HepG2 (cell line): Measurements from ENCODE around the gene TCAP. TPM values are rescaled to one million over a fixed set of nuclear protein-coding genes. Genes with fewer than 3 reads are reported as not detected.

Experiments used
- ATAC-seq: fragments of 200-7000 bp; cut with Tn5 transposase; 3 replicates; pipeline ENCODE4 v1.9.1; 2020; ENCODE audit warnings: mild to moderate bottlenecking, moderate library complexity
- BruUV-seq: library from RNA; stranded (reverse); fragments of 400-500 nt; replicated peaks from 2 replicates; lab custom pipeline; 2021; lab: Mats Ljungman, UMichigan
- CTCF ChIA-PET: fragments of 300-600 bp; formaldehyde crosslinking; extraction: SDS; loops from one replicate; lab custom pipeline; 2021; ENCODE audit warnings: low total read pairs, inconsistent platforms, low intra/inter-chr PET ratio; lab: Yijun Ruan, JAX
- POLR2A ChIA-PET: fragments of 350-600 bp; sonication (Branson Sonifier 250); formaldehyde crosslinking; loops from one replicate; lab custom pipeline; 2020; ENCODE audit warnings: antibody characterized with exemption, inconsistent platforms; lab: Yijun Ruan, JAX
- DNase-seq: peaks from one replicate; pipeline ENCODE4 v3.0.0-alpha.2; 2015; ENCODE audit warnings: low spot score
- FAIRE-seq: peaks from 3 replicates; lab custom pipeline; 2011; peaks lifted over from hg19 to GRCh38; lab: Jason Lieb, UNC
- H2AFZ ChIP-seq: one replicate; pipeline ENCODE4 v1.6.1; 2011; ENCODE audit warnings: low read length, inconsistent platforms
- H3K27ac ChIP-seq: fragments of 300-600 bp; 3 replicates; pipeline ENCODE4 v1.8.0; 2011; ENCODE audit warnings: mixed run types, mild to moderate bottlenecking, mixed read lengths, low read length, inconsistent platforms; ENCODE audit not compliant: insufficient read depth; ENCODE audit errors: extremely low read length
- H3K27me3 ChIP-seq, 2 experiments: fragments of 200-600 bp in 1 of 2; 2 replicates in 1 of 2; 3 replicates in 1 of 2; pipeline versions ENCODE4 v1.6.0 to v1.8.0; 2011; ENCODE audit warnings: low read length in 2 of 2, mild to moderate bottlenecking in 2 of 2, moderate library complexity in 2 of 2, inconsistent platforms in 1 of 2; ENCODE audit not compliant: insufficient read depth in 2 of 2, control insufficient read depth in 1 of 2
- H3K36me3 ChIP-seq, 2 experiments: fragments of 200-600 bp in 1 of 2; replicated peaks in 1 of 2; 2 replicates in 1 of 2; 3 replicates in 1 of 2; pipeline versions ENCODE4 v1.5.1 to v1.8.0; 2011; ENCODE audit warnings: low read length in 2 of 2, inconsistent platforms in 1 of 2; ENCODE audit not compliant: insufficient read depth in 2 of 2, control insufficient read depth in 1 of 2
- H3K4me1 ChIP-seq: 2 replicates; pipeline ENCODE4 v1.5.1; 2012; ENCODE audit warnings: low read length, inconsistent platforms; ENCODE audit not compliant: insufficient read depth
- H3K4me2 ChIP-seq: 2 replicates; pipeline ENCODE4 v1.6.0; 2011; ENCODE audit warnings: low read depth, low read length, inconsistent platforms
- H3K4me3 ChIP-seq, 3 experiments: fragments of 200-600 bp in 1 of 3; sonication (generic), shearing (Covaris generic) in 1 of 3; replicated peaks in 1 of 3; 2 replicates each; pipeline ENCODE4 v1.5.1; 2011 to 2016; ENCODE audit warnings: low read length in 3 of 3, inconsistent platforms in 2 of 3, low read depth in 2 of 3, mild to moderate bottlenecking in 2 of 3, control low read depth in 1 of 3, mixed read lengths in 1 of 3; ENCODE audit not compliant: insufficient read depth in 1 of 3
- H3K79me2 ChIP-seq: one replicate; pipeline ENCODE4 v1.6.1; 2011; ENCODE audit warnings: low read length, inconsistent platforms; ENCODE audit not compliant: insufficient read depth
- H3K9ac ChIP-seq: 2 replicates; pipeline ENCODE4 v1.6.0; 2011; ENCODE audit warnings: mild to moderate bottlenecking, low read depth, low read length, inconsistent platforms; ENCODE audit not compliant: insufficient read depth
- H3K9me3 ChIP-seq: 2 replicates; pipeline ENCODE4 v1.5.1; 2012; ENCODE audit warnings: mild to moderate bottlenecking, low read length
- H4K20me1 ChIP-seq: 2 replicates; pipeline ENCODE4 v1.6.0; 2011; ENCODE audit warnings: inconsistent platforms, mild to moderate bottlenecking, low read length, moderate library complexity; ENCODE audit not compliant: insufficient read depth
- GATA4 ChIP-seq: sonication (generic); IDR thresholded peaks from 2 replicates; pipeline ENCODE4 v1.6.1; 2016; ENCODE audit warnings: antibody characterized with exemption, low read depth, borderline replicate concordance
- HMG20B ChIP-seq: conservative IDR thresholded peaks from 2 replicates; pipeline ENCODE4 v1.6.1; 2016; ENCODE audit warnings: missing genetic modification reagents, missing compliant biosample characterization
- PRDM15 ChIP-seq: sonication (generic); formaldehyde crosslinking; IDR thresholded peaks from 2 replicates; pipeline ENCODE4 v1.4.0; 2020; ENCODE audit warnings: missing genetic modification reagents
- RFX5 ChIP-seq: IDR thresholded peaks from 2 replicates; pipeline ENCODE4 v1.6.1; 2011; ENCODE audit warnings: low read depth, low read length, improper control_type of control experiment
- TCF7 ChIP-seq: sonication (generic); IDR thresholded peaks from 2 replicates; pipeline ENCODE4 v1.6.1; 2016; ENCODE audit warnings: antibody characterized with exemption, low read depth
- ZBED4 ChIP-seq: sonication (generic); formaldehyde crosslinking; IDR thresholded peaks from 2 replicates; pipeline ENCODE4 v1.4.0; 2020; ENCODE audit warnings: missing genetic modification reagents, borderline replicate concordance
- ZFAT ChIP-seq: sonication (generic); formaldehyde crosslinking; conservative IDR thresholded peaks from 2 replicates; pipeline ENCODE4 v1.8.1; 2023; ENCODE audit warnings: missing genetic modification reagents, inconsistent platforms
- ZFX ChIP-seq: sonication (generic); formaldehyde crosslinking; IDR thresholded peaks from 2 replicates; pipeline ENCODE4 v1.4.0; 2020; ENCODE audit warnings: mild to moderate bottlenecking, low read depth, missing genetic modification reagents, moderate library complexity
- ZNF558 ChIP-seq: sonication (generic); formaldehyde crosslinking; IDR thresholded peaks from 2 replicates; pipeline ENCODE4 v1.9.0; 2022; ENCODE audit warnings: mild to moderate bottlenecking, missing genetic modification reagents, borderline replicate concordance
- WGBS: methylation state at CpG from one replicate; pipeline ENCODE4 v1.1.6; 2017; ENCODE audit warnings: low lambda C conversion rate; 5-methylcytosine and 5-hydroxymethylcytosine counted together
- in situ Hi-C: cut with HindIII; loops from 2 replicates; pipeline ENCODE4 v1.10.0; 2017; ENCODE audit warnings: low pct_unique_long_range_greater_than_20kb; ENCODE audit not compliant: extremely low pct_ligation_motif_present
- intact Hi-C: fragments of 100-400 bp; cut with micrococcal nuclease; formaldehyde crosslinking; loops from one replicate; pipeline ENCODE4 v1.10.0; 2022; ENCODE audit not compliant: unreplicated experiment
- polyA plus RNA-seq, 8 experiments: library from polyadenylated mRNA; depleted of rRNA in 3 of 8; stranded (reverse) in 7 of 8; unstranded in 1 of 8; fragments of >200 nt; fragmentation: Illumina TruSeq in 4 of 8; extraction: Trizol in 4 of 8; gene quantifications; 2 replicates each; pipeline versions ENCODE4 v1.2.1 to v1.2.3, GENCODE V29; 2011 to 2016; ENCODE audit warnings: low read depth in 4 of 8, missing spikeins in 1 of 8, mixed read lengths in 1 of 8; ENCODE audit not compliant: insufficient read depth in 1 of 8
- total RNA-seq, 5 experiments: library from RNA; depleted of rRNA; stranded (reverse); fragments of >200 nt; fragmentation: Illumina TruSeq; extraction: Trizol; gene quantifications; 2 replicates each; pipeline ENCODE4 v1.2.3, GENCODE V29; 2016; ENCODE audit warnings: low read depth in 1 of 5
- TF ChIP-seq, protein P1 (sequence below): sonication (generic); formaldehyde crosslinking; IDR thresholded peaks from 2 replicates; pipeline ENCODE4 v1.8.0; 2022; ENCODE audit warnings: mild to moderate bottlenecking, missing genetic modification reagents, moderate library complexity

TCAP gene
- total and polyA plus RNA-seq, 2 of the 13 experiments (the other 11 are each of a cell fraction or from before 2014, with no cell fraction given) = 0.24 to 0.65 TPM

DNA sequence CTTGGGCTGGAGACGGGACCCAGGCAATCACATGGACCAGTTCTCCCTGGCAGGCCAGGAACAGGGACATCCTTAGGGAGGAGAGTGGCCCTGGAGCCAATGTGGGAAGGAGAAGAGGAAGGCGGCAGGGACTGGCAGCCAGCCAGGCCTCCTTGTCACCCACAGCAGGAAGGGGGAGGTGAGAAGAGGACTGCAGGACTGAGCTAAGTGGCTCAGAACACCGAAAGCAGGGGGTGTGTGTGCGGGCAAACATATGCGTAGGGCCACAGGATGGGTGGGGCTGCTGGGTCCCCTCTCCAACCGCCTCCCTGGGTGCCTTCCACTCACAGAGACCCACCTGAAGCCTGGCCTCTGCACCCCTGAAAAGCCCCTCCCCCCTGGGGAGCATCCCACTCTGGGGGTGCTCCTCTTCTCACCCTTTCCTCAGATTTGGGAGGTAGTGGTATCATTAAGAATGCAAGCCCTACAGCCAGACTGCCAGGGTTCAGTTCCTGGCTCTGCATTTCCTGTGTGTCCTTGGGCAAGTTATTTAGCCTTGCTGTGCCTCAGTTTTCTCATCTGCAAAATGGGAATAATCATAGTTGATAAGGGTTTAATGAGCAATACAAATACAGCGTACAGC, 11.2 kb downstream of the TCAP start (continued):
- no peak for TF ChIP-seq GATA4

- DNase-seq = no peak
- H3K4me2 ChIP-seq = no peak overlapping the region
- no peak overlapping the region for H3K9ac ChIP-seq
- in situ Hi-C loops (no loop called here), intact Hi-C loops (no loop called here)
- ChIA-PET CTCF (no interaction called here), POLR2A (interaction anchor here (1.9 to 9.4 kb wide), 3 partner anchors 11 to 26 kb away, joined by 7 to 96 read pairs (median 63); partner anchors contain the start of gene PGAP3)
- no peak overlapping the region for H3K4me3 ChIP-seq
- H3K9me3 ChIP-seq = no peaks in the 10 kb centered on the region
- no peak for ATAC-seq
- 92% methylated on average over 7 of the region's 8 CpGs for WGBS
- no peaks in the 10 kb centered on the region for H3K36me3 ChIP-seq
- H3K27ac ChIP-seq = no peak overlapping the region
- H3K27me3 ChIP-seq = no peaks in the 10 kb centered on the region
- no peaks in the 10 kb centered on the region for H4K20me1 ChIP-seq
- no TSS peak for BruUV-seq
- TF ChIP-seq PRDM15 (no peak), ZFAT (CRISPR knock-in tag) (no peak), ZNF558 (CRISPR knock-in tag) (no peak), ZBED4 (CRISPR knock-in tag) (no peak), HMG20B (CRISPR knock-in tag) (no peak), ZFX (CRISPR knock-in tag) (no peak), RFX5 (no peak), TCF7 (no peak)
- TF ChIP-seq, protein P1, sequence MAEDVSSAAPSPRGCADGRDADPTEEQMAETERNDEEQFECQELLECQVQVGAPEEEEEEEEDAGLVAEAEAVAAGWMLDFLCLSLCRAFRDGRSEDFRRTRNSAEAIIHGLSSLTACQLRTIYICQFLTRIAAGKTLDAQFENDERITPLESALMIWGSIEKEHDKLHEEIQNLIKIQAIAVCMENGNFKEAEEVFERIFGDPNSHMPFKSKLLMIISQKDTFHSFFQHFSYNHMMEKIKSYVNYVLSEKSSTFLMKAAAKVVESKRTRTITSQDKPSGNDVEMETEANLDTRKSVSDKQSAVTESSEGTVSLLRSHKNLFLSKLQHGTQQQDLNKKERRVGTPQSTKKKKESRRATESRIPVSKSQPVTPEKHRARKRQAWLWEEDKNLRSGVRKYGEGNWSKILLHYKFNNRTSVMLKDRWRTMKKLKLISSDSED (CRISPR knock-in tag) = no peak
- no peaks in the 10 kb centered on the region for H3K79me2 ChIP-seq
- peaks cover 73% of the 10 kb centered on the region for H3K4me1 ChIP-seq
- H2AFZ ChIP-seq = no peak overlapping the region
- FAIRE-seq = no peak
These were observed 11.9 kb downstream of the TCAP start for GRCh38 chr17:39677072-39677471.
